Epithelial cell of esophagus (primary cell): Measurements from ENCODE around the gene GUF1.
A peak's percentile ranks its signal among the peaks of the same experiment; 100 is the strongest.

ENCODE experiments used
- DNase-seq: peaks from one replicate; pipeline ENCODE4 v3.0.0; 2010; ENCODE audit warnings: low read depth
- H3K4me3 ChIP-seq: 2 replicates; pipeline ENCODE4 v1.5.1; 2011; ENCODE audit warnings: mild to moderate bottlenecking, low read length, control low read depth
- TF ChIP-seq, protein P1 (sequence below): IDR thresholded peaks from 2 replicates; pipeline ENCODE4 v1.5.1; 2011; ENCODE audit warnings: low read depth, mild to moderate bottlenecking, low read length, control low read depth, inconsistent platforms; ENCODE audit not compliant: insufficient read depth; ENCODE audit errors: missing control alignments

GUF1 gene

DNA sequence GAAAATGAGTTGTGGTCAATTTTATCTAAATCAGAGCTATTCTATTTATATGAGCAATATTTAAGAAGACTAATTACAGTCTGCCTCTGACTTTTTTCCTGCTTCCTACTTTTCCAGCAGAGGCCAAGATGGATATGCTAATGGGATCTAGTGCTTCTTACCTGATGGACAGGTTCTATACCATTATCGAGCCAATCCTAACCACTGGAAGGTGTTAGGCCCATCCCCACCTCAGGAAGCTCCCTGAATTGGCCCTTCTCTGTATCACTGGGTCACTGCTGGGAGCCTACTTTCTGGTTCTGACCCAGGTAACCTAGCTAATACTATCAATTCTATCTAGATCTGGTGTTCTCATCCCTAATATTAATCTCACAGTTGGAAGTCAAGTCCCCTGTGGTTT lies 26.2 kb upstream of the GUF1 start:
- DNase-seq, result no peak
- H3K4me3 ChIP-seq, result no peak overlapping the region
- TF ChIP-seq, protein P1, sequence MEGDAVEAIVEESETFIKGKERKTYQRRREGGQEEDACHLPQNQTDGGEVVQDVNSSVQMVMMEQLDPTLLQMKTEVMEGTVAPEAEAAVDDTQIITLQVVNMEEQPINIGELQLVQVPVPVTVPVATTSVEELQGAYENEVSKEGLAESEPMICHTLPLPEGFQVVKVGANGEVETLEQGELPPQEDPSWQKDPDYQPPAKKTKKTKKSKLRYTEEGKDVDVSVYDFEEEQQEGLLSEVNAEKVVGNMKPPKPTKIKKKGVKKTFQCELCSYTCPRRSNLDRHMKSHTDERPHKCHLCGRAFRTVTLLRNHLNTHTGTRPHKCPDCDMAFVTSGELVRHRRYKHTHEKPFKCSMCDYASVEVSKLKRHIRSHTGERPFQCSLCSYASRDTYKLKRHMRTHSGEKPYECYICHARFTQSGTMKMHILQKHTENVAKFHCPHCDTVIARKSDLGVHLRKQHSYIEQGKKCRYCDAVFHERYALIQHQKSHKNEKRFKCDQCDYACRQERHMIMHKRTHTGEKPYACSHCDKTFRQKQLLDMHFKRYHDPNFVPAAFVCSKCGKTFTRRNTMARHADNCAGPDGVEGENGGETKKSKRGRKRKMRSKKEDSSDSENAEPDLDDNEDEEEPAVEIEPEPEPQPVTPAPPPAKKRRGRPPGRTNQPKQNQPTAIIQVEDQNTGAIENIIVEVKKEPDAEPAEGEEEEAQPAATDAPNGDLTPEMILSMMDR, result no peak

DNA sequence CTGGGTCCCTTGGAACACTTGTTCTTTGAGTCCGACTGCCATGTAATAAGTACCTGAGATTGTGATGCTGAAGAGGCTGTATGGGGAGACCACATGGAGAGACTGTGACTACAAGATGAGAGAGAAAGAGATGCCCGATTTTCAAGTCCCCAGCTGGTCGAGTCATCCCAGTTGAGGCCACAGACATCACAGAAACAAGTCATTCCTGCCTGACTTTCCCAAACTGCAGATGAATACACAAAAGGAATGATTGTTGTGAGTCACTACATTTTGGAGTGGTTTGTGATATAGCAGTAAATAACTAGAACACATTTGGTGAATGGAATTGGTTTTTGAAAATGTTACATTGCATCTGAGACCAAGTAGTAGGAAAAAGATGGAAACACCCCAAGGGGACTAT lies 17.8 kb upstream of the GUF1 start:
- peak; percentile 48 for DNase-seq
- no peak overlapping the region for H3K4me3 ChIP-seq
- TF ChIP-seq, protein P1, result no peak

- peak; percentile 40 for DNase-seq
- TF ChIP-seq, protein P1, result no peak
- no peak overlapping the region for H3K4me3 ChIP-seq
These were observed 16.1 kb upstream of the GUF1 start for GRCh38 chr4:44661940-44662622.

- H3K4me3 ChIP-seq, result no peak overlapping the region
- TF ChIP-seq, protein P1, result no peak
- DNase-seq, result no peak
These were observed 15.6 kb upstream of the GUF1 start for GRCh38 chr4:44662623-44663005.

- TF ChIP-seq, protein P1, result no peak
- no peak overlapping the region for H3K4me3 ChIP-seq
- DNase-seq, result no peak
These were observed 14.5 kb upstream of the GUF1 start for GRCh38 chr4:44663539-44664263.

- H3K4me3 ChIP-seq, result no peak overlapping the region
- TF ChIP-seq, protein P1, result no peak
- DNase-seq, result no peak
These were observed 9.7 kb upstream of the GUF1 start for GRCh38 chr4:44668526-44668925.
